ENCODE results near the gene FBXL7.

The FBXL7 gene

DNA sequence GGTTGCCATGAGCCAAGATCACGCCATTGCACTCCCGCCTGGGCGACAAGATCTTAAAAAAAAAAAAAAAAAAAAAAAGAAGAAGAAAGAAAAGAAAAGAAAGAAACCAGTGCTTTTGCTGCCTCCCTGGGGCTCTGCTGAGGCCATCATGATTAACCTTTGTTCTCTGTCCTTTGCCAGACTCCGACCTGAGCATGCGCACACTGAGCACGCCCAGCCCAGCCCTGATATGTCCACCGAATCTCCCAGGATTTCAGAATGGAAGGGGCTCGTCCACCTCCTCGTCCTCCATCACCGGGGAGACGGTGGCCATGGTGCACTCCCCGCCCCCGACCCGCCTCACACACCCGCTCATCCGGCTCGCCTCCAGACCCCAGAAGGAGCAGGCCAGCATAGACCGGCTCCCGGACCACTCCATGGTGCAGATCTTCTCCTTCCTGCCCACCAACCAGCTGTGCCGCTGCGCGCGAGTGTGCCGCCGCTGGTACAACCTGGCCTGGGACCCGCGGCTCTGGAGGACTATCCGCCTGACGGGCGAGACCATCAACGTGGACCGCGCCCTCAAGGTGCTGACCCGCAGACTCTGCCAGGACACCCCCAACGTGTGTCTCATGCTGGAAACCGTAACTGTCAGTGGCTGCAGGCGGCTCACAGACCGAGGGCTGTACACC lies 427.9 kb downstream of the FBXL7 start:
- Histone ChIP-seq H3K36me3 (replicated peaks; ENCODE audit: low read depth, low read length) (no peaks in the 10 kb centered on the region), H3K4me2 (ENCODE audit: low read length) (no peak overlapping the region), H4K20me1 (ENCODE audit: insufficient read depth, low read length) (no peaks in the 10 kb centered on the region), H3K4me1 (ENCODE audit: low read length) (no peaks in the 10 kb centered on the region), H3K27me3 (ENCODE audit: low read depth, low read length) (no peaks in the 10 kb centered on the region), H2AFZ (ENCODE audit: low read depth, low read length) (no peak overlapping the region), H3K9me3 (ENCODE audit: insufficient read depth, low read length) (no peaks in the 10 kb centered on the region), H3K79me2 (ENCODE audit: low read length) (no peaks in the 10 kb centered on the region), H3K9ac (ENCODE audit: low read length) (no peak overlapping the region), H3K4me3 (ENCODE audit: low read length) (no peak overlapping the region), H3K27ac (ENCODE audit: low read length) (no peak overlapping the region)
- no peak for TF ChIP-seq EZH2phosphoT487 (IDR thresholded peaks at IDR 0.05; ENCODE audit: low read depth)
- no peak for TF ChIP-seq CTCF (IDR thresholded peaks at IDR 0.05; ENCODE audit: low read depth, low read length)

- Histone ChIP-seq H3K4me1 (ENCODE audit: low read length) (no peaks in the 10 kb centered on the region), H3K36me3 (replicated peaks; ENCODE audit: low read depth, low read length) (no peaks in the 10 kb centered on the region), H3K4me2 (ENCODE audit: low read length) (no peak overlapping the region), H3K27ac (ENCODE audit: low read length) (no peak overlapping the region), H3K79me2 (ENCODE audit: low read length) (no peaks in the 10 kb centered on the region), H2AFZ (ENCODE audit: low read depth, low read length) (no peak overlapping the region), H3K9me3 (ENCODE audit: insufficient read depth, low read length) (no peaks in the 10 kb centered on the region), H3K4me3 (ENCODE audit: low read length) (no peak overlapping the region), H3K9ac (ENCODE audit: low read length) (no peak overlapping the region), H3K27me3 (ENCODE audit: low read depth, low read length) (no peaks in the 10 kb centered on the region), H4K20me1 (ENCODE audit: insufficient read depth, low read length) (no peaks in the 10 kb centered on the region)
- TF ChIP-seq EZH2phosphoT487 (IDR thresholded peaks at IDR 0.05; ENCODE audit: low read depth) (no peak), CTCF (IDR thresholded peaks at IDR 0.05; ENCODE audit: low read depth, low read length) (no peak)
These were observed 429.8 kb downstream of the FBXL7 start for GRCh38 chr5:15929611-15930263.

DNA sequence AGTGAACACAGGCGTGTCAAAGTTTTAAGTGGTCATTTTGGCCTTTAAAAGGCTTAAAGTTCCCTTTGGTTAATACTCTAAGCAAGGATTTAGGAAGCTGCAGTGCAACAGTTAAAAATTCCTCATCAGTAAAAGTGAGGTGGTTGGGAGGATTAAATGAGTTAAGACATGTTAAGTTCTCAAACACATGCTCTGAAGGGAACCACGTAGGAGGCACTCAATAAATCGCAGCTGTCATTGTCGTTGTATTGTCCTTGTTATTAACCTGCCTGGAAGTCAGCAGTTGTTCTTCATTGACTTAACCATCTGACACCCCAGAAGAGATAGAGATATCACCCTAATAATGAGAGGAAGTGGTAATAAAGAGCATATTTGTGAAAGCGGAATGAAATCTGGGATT lies 432.1 kb downstream of the FBXL7 start:
- H3K9ac ChIP-seq (ENCODE audit: low read length): no peak overlapping the region

More for the DNA sequence above, 432.1 kb downstream of the FBXL7 start:
- Histone ChIP-seq H3K36me3 (replicated peaks; ENCODE audit: low read depth, low read length) (no peaks in the 10 kb centered on the region), H3K27me3 (ENCODE audit: low read depth, low read length) (no peaks in the 10 kb centered on the region), H3K9me3 (ENCODE audit: insufficient read depth, low read length) (no peaks in the 10 kb centered on the region), H3K27ac (ENCODE audit: low read length) (no peak overlapping the region), H3K79me2 (ENCODE audit: low read length) (no peaks in the 10 kb centered on the region), H3K4me2 (ENCODE audit: low read length) (no peak overlapping the region), H4K20me1 (ENCODE audit: insufficient read depth, low read length) (no peaks in the 10 kb centered on the region), H3K4me3 (ENCODE audit: low read length) (no peak overlapping the region), H2AFZ (ENCODE audit: low read depth, low read length) (no peak overlapping the region), H3K4me1 (ENCODE audit: low read length) (no peaks in the 10 kb centered on the region)
- no peak for TF ChIP-seq EZH2phosphoT487 (IDR thresholded peaks at IDR 0.05; ENCODE audit: low read depth)
- no peak for TF ChIP-seq CTCF (IDR thresholded peaks at IDR 0.05; ENCODE audit: low read depth, low read length)

Data from OCI-LY3 (cell line).